ENCODE data around the gene BBS1.

The BBS1 gene

GRCh38 chr11:66477263-66478201 lies 32.9 kb upstream of the BBS1 start:
- no peak for DNase-seq

GRCh38 chr11:66478729-66479393 lies 31.6 kb upstream of the BBS1 start:
- no peak for DNase-seq

GRCh38 chr11:66479394-66480116 lies 30.9 kb upstream of the BBS1 start:
- peak; percentile 87 for DNase-seq

GRCh38 chr11:66480117-66480938 lies 30.1 kb upstream of the BBS1 start, which contains the start of gene DPP3:
DPP3 (plus strand) TSS chr11:66480434; CDS start chr11:66482201, 1,767 bp downstream.
- peak; percentile 98 for DNase-seq

DNA sequence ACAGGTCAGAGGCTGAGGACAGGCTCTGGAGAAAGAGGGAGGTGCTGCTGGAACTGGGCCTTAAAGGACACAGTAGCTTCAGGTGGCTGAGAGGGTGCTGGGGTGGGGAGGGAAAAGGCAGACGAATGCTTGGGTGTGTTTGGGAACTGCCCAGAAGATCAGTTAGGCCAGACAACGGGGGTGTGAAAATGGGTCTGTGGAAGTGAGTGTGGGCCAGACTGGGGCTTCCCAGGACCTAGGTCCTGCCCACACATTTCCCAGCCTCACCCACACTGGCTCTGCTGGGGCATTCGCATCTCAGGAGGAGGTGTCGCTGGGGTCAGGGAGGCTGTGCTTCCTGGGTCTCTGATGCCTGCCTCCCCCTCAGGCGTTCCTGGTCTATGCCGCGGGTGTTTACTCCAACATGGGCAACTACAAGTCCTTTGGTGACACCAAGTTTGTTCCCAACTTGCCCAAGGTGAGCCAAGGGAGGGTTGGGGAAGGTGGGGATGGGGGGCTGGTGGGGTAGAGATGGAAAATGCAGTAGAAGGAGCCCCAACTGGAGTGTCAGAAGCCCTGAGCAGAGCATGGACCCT lies 25.5 kb upstream of the BBS1 start:
- no peak for DNase-seq

- DNase-seq = no peak
These were observed 21.5 kb upstream of the BBS1 start for GRCh38 chr11:66488957-66489356.

DNA sequence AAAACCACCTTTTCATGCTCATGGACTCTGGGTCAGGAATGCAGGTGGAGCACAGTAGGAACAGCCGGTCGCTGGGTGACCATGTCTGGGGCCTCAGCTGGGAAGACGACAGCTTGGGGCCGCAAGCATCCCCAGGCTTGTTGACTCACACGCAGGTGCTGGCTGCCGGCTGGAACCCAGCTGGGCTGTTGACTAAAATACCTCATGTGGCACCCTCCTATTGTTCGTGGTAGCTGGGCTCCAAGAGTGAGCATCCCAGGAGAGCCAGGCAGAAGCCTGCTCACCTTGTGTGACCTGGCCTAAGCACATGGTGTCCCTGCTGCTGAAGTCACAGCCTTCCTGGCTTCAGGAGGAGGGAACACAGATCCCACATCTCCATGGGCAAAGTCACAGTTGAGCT lies 20.8 kb upstream of the BBS1 start:
- DNase-seq = peak; percentile 92

GRCh38 chr11:66491315-66491935 lies 19.0 kb upstream of the BBS1 start:
- no peak for DNase-seq

DNA sequence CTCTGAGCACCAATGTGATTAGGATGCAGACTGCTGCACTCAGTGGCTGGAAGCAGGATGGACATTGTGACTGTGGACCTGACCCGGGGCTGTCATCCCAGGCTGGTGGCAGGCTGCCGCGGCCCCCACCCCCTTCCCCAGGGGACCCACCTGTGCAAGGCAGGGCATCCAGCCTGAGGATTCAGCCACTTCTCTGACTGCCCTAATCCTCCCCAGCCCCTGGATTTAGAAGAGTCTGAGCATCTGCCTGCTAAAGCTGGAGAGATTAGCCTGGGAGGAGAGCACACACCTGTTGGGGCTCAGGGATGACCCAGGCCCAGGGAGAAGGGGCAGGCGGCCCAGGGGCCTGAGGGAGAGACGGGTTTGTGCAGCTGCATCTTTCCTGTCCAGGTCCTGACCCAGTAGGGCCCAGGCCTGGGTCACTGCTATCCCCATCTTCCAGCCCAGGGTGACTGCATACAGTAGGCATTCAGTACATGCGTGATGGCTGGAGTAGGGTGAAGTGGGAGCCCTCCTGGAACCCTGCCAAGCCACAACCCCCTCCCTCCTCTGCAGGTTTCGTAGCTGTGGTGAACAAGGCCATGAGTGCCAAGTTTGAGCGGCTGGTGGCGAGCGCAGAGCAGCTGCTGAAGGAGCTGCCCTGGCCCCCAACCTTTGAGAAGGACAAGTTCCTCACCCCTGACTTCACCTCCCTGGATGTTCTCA lies 18.1 kb upstream of the BBS1 start:
- no peak for DNase-seq

DNA sequence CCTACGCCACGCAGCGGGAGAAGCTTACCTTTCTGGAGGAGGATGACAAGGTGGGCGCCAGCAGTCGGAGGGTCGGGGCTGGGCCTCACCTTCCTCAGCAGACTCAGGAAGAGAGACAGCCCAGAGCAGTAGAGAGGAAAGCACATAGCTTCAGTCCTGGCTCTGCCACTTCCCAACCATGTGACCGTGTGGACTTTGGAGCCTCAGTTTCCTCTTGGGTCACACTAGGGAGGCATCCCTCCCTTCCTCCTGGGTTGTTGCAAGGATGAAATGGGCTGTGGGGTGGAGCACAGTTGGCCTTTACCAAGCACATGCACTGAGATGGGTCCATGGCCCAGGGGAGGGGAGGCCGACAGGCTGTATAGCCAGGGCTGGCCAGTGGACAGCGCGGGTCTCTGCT lies 17.3 kb upstream of the BBS1 start:
- no peak for DNase-seq

GRCh38 chr11:66494458-66494857 lies 16.0 kb upstream of the BBS1 start:
- no peak for DNase-seq

DNA sequence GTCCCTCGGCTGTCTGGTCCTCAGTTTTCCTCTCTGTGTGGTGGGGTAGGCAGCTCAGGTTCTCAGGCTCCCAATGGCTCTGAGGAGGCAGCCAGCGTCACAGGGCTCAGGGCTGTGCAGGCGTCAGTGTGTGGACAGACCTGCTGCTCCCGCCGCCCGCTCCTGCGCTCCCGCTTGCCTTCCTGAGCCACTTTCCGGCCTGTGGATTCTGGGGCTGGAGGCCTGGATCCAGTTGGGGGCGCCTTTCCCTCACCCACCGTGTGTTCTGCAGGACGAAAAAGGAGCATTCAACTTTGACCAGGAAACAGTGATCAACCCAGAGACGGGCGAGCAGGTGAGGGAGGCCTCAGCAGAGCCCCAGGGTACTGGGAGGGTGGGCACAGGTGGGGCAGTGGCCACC lies 15.5 kb upstream of the BBS1 start:
- DNase-seq = no peak

DNA sequence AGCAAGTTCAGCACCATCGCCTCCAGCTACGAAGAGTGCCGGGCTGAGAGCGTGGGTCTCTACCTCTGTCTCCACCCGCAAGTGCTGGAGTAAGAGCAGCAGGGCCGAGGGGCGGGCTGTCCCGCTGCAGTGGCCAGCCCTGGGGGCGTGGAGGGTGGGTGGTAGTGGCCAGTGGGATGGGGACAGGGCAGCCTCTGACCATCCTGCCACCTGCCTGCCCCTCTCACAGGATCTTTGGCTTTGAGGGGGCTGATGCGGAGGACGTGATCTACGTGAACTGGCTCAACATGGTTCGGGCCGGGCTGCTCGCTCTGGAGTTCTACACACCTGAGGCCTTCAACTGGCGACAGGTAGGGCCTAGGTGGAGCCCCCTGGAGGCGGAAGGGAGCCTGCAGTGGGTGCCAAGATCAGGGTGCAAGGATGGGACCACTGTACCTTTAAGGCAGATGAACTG lies 15.0 kb upstream of the BBS1 start:
- DNase-seq = no peak

GRCh38 chr11:66497206-66497605 lies 13.2 kb upstream of the BBS1 start:
- DNase-seq = no peak

DNA sequence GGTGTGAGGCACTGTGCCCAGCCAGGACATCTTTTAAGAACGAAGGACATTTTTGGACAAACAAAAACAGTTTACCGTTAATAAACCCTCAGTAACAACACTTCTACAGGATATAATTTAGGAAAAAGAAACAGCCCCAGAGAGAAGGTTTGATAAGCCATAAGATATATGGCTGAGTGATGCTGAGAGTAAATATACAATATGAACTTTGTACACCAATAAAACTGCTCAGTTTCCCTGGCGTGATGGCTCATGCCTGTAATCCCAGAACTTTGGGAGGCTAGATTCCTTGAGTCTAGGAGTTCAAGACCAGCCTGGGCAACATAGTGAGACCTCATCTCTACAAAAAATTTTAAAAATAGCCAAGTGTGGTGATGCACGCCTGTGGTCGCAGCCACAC lies 11.9 kb upstream of the BBS1 start:
- DNase-seq = no peak

DNA sequence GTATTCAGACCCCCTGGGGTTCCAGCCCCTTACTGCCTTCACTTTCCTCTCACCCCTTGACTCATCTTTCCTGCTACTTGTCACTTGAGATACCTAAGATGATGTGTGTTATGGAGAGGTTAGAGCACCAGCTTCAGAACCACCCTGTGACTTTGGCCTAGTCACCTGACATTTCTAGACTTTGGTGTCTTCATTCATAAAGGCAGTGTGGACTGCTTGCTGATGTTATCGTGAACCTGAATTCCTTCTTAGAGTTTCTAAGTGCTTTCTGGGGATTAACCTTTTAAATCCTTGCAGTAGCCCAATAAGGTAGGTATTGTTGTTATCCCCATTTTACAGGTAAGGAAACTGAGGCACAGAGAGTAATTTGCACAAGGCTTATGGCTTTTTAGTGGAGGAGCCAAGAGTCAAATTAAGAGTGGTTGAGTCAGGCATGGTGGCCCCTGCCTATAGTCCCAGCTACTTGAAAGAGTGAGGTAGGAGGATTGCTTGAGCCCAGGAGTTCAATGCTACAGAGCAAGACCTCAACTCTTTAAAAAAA lies 5.1 kb upstream of the BBS1 start:
- DNase-seq = no peak

GRCh38 chr11:66509131-66509561 lies 1.3 kb upstream of the BBS1 start:
- no peak for DNase-seq

DNA sequence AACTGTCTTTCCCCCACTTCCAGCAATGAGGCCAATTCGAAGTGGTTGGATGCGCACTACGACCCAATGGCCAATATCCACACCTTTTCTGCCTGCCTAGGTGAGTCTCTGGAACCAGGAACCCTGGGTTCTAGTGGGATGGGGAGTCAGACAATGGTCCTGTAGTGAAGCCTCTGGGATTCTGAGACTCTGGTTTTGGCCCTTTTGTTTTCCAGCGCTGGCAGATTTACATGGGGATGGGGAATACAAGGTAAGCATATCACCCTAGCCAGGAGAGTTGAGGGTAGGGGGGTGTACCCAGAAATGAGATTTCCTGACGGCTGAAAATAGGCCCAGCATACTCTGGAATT lies 530 bp downstream of the BBS1 start:
- DNase-seq = no peak

DNA sequence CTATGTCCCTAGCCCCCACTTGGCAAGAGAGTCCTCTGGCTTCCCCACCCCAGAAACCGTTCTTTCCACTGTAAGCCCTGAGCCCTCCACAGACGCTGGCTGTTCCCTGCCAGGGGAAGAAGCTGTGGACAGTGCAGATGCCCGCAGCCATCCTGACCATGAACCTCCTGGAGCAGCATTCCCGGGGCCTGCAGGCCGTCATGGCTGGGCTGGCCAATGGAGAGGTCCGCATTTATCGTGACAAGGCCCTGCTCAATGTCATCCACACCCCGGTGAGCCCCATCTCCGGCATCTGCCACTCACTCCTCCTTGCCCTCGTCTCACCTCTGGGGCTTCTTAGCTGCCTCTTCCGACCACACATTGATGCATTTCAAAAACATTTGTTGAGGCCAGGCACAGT lies 13.2 kb downstream of the BBS1 start:
- no peak for DNase-seq

DNA sequence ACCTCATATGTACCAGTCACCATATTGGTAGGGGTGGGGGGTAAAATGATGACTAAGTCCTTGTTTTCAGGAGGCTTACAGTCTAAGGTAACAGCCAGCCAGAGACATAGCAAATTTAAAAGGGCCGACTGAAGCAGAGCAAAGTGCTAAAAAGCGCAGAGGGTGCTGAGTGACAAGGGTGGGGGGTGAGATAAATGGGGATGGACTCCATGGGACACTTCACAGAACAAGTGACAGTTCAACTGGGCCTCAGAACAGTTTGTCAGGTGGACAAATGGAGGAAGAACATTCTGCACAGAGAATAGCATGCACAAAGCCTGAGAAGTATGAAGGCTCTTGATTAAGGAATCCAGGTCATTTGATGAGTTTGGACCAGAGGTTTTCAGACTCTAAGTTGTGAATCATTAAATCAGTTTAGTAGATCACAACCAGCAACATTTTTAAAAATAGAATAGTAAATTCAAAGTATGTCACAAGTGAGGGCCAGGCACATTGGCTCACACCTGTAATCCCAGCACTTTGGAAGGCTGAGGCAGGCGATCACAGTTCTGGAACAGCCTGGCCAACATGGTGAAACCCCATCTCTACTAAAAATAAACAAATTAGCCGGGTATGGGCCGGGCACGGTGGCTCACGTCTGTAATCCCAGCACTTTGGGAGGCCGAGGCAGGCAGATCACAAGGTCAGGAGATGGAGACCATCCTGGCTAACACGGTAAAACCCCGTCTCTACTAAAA lies 14.0 kb downstream of the BBS1 start:
- no peak for DNase-seq

Data from NCI-H345 (cell line).